ENCODE data around the gene GNG2. TPM values are rescaled to one million over a fixed set of nuclear protein-coding genes. Genes with fewer than 3 reads are reported as not detected.

Gene GNG2
- total RNA-seq, 3 donors from 2014 or later, result 9.9 to 52.2 (median 16.6) TPM

DNA sequence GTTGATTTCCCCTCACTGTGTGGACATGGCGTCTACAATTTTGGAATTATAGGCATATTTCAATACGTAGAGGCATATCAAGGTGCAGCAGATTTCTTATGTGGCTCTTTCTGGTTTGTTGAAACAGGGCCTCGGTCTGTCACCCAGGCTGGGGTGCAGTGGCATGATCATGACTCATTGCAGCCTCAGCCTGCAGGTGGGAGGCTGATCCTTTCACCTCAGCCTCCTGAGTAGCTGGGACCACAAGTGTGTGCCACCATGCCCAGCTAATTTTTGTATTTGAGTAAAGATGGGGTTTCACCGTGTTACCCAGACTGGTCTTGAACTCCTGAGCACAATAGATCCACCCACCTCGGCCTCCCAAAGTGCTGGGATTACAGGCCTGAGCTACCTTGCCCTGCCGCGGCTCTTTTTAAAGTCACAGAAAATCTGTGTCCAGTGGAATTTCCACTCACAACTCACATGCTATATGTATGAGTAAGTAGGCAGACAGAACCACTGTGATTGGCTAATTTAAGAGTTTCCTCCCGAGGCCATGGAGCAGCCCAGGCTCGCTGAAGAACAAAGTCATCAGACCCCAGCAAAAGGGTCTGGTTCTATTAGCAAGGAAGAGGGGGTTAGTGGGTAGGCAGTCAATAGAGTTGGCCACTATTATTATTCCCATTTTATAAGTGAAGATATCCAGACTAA, 9.1 kb downstream of the GNG2 start:
- H3K4me1 ChIP-seq (ENCODE audit: low read depth), result no peaks in the 10 kb centered on the region
- intact Hi-C loops (cut with DNase I, micrococcal nuclease), result no loop called here
- no peaks in the 10 kb centered on the region for H3K9me3 ChIP-seq
- ATAC-seq (no peak), DNase-seq (no peak)
- H3K4me3 ChIP-seq, result no peak overlapping the region
- TF ChIP-seq, protein P1, sequence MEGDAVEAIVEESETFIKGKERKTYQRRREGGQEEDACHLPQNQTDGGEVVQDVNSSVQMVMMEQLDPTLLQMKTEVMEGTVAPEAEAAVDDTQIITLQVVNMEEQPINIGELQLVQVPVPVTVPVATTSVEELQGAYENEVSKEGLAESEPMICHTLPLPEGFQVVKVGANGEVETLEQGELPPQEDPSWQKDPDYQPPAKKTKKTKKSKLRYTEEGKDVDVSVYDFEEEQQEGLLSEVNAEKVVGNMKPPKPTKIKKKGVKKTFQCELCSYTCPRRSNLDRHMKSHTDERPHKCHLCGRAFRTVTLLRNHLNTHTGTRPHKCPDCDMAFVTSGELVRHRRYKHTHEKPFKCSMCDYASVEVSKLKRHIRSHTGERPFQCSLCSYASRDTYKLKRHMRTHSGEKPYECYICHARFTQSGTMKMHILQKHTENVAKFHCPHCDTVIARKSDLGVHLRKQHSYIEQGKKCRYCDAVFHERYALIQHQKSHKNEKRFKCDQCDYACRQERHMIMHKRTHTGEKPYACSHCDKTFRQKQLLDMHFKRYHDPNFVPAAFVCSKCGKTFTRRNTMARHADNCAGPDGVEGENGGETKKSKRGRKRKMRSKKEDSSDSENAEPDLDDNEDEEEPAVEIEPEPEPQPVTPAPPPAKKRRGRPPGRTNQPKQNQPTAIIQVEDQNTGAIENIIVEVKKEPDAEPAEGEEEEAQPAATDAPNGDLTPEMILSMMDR (IDR thresholded peaks at IDR 0.05), result no peak
- H3K36me3 ChIP-seq (ENCODE audit: low read depth), result no peaks in the 10 kb centered on the region

GRCh38 chr14:51870606-51871005, 10.2 kb downstream of the GNG2 start:
- ATAC-seq (no peak), DNase-seq (no peak)
- intact Hi-C loops (cut with DNase I, micrococcal nuclease), result no loop called here
- H3K4me3 ChIP-seq, result no peak overlapping the region
- H3K36me3 ChIP-seq (ENCODE audit: low read depth), result no peaks in the 10 kb centered on the region
- H3K9me3 ChIP-seq, result no peaks in the 10 kb centered on the region
- TF ChIP-seq, protein P1 (IDR thresholded peaks at IDR 0.05), result no peak
- no peaks in the 10 kb centered on the region for H3K4me1 ChIP-seq (ENCODE audit: low read depth)

GRCh38 chr14:51871846-51872245, 11.4 kb downstream of the GNG2 start:
- no peak for DNase-seq
- H3K36me3 ChIP-seq (ENCODE audit: low read depth), result no peaks in the 10 kb centered on the region
- H3K4me3 ChIP-seq, result no peak overlapping the region
- TF ChIP-seq, protein P1 (IDR thresholded peaks at IDR 0.05), result no peak
- no peaks in the 10 kb centered on the region for H3K9me3 ChIP-seq
- intact Hi-C loops (cut with DNase I, micrococcal nuclease), result no loop called here
- no peak for ATAC-seq
- no peaks in the 10 kb centered on the region for H3K4me1 ChIP-seq (ENCODE audit: low read depth)

- H3K36me3 ChIP-seq (ENCODE audit: low read depth), result no peaks in the 10 kb centered on the region
- TF ChIP-seq, protein P1 (IDR thresholded peaks at IDR 0.05), result no peak
- intact Hi-C loops (cut with DNase I, micrococcal nuclease), result no loop called here
- no peaks in the 10 kb centered on the region for H3K9me3 ChIP-seq
- ATAC-seq, result no peak
- no peak overlapping the region for H3K4me3 ChIP-seq
- H3K4me1 ChIP-seq (ENCODE audit: low read depth), result no peaks in the 10 kb centered on the region
- DNase-seq, result no peak
Observed at GRCh38 chr14:51872396-51872795, 12.0 kb downstream of the GNG2 start.

DNA sequence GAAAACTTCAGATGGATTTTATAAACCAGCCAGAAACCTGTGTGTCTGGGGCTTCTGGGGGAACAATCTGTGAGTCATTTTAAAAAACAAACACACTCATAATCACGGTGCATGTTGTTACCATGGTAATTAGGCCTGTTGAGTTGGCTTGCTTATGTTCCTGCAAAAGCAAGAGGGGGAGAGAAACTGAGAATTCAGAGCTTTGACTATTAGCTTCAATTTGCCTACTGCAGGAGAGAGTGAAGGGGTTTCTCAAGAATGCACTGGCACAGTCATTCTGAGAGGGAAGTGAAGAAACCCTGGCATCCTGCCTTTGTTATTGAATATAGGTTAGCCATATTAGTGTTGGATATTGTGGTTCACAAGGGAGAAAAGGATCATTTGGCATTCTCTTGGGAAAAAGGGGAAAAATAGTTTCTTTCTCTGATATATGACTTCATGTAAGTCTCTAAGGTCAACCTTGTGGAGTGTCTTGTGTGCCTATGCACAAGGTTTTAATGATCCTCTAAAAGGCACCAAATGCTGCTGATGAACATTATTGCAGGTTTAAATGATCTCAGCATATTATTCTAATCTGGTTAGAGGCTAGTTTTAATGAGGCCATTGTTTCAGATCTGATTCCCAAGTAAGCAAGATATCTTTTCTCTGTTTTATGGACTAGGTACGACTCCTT, 12.9 kb downstream of the GNG2 start:
- no peaks in the 10 kb centered on the region for H3K36me3 ChIP-seq (ENCODE audit: low read depth)
- H3K4me1 ChIP-seq (ENCODE audit: low read depth), result no peaks in the 10 kb centered on the region
- no peaks in the 10 kb centered on the region for H3K9me3 ChIP-seq
- intact Hi-C loops (cut with DNase I, micrococcal nuclease), result no loop called here
- H3K4me3 ChIP-seq, result no peak overlapping the region
- ATAC-seq (peak; percentile 59), DNase-seq (peak in 1 of 3 donors; percentile 27)
- TF ChIP-seq, protein P1 (IDR thresholded peaks at IDR 0.05), result no peak
